ENCODE results near the gene CPLX1.

- TF ChIP-seq POLR2A (IDR thresholded peaks at IDR 0.05) (no peak), CTCF (IDR thresholded peaks at IDR 0.05) (no peak), EP300 (IDR thresholded peaks at IDR 0.05) (no peak)
Observed at GRCh38 chr4:853416-853781, 27.5 kb upstream of the CPLX1 start.

All from ovary (tissue), 3 donors.